Fibroblast of the aortic adventitia (primary cell): Measurements from ENCODE around the gene PRDM16. TPM values are rescaled to one million over a fixed set of nuclear protein-coding genes. Genes with fewer than 3 reads are reported as not detected.
"Not testable (repeated sequence)": the region's sequence is repeated elsewhere in the genome, so short reads cannot be mapped to it uniquely, and the experiment has no call there.

ENCODE experiments used
- DNase-seq: peaks from one replicate; pipeline ENCODE4 v3.0.0-alpha.2; 2010; ENCODE audit warnings: low read depth
- H3K4me3 ChIP-seq: 2 replicates; pipeline ENCODE4 v1.5.1; 2011; ENCODE audit warnings: low read depth, mild to moderate bottlenecking, control low read depth, low read length, moderate library complexity
- total RNA-seq: library from RNA; depleted of rRNA; stranded (reverse); fragments of >200 nt; gene quantifications from 2 replicates; pipeline ENCODE4 v1.2.3, GENCODE V29; 2012; ENCODE audit warnings: low replicate concordance
- TF ChIP-seq, protein P1 (sequence below): IDR thresholded peaks from 2 replicates; pipeline ENCODE4 v1.5.1; 2011; ENCODE audit warnings: mild to moderate bottlenecking, low read length, control low read depth, inconsistent platforms; ENCODE audit not compliant: insufficient read depth

Gene PRDM16
- total RNA-seq, 1 donor = 11.3 TPM

- TF ChIP-seq, protein P1, sequence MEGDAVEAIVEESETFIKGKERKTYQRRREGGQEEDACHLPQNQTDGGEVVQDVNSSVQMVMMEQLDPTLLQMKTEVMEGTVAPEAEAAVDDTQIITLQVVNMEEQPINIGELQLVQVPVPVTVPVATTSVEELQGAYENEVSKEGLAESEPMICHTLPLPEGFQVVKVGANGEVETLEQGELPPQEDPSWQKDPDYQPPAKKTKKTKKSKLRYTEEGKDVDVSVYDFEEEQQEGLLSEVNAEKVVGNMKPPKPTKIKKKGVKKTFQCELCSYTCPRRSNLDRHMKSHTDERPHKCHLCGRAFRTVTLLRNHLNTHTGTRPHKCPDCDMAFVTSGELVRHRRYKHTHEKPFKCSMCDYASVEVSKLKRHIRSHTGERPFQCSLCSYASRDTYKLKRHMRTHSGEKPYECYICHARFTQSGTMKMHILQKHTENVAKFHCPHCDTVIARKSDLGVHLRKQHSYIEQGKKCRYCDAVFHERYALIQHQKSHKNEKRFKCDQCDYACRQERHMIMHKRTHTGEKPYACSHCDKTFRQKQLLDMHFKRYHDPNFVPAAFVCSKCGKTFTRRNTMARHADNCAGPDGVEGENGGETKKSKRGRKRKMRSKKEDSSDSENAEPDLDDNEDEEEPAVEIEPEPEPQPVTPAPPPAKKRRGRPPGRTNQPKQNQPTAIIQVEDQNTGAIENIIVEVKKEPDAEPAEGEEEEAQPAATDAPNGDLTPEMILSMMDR = no peak
- no peak overlapping the region for H3K4me3 ChIP-seq
- DNase-seq = no peak
These were observed 215.7 kb downstream of the PRDM16 start for GRCh38 chr1:3284691-3285090.

GRCh38 chr1:3285106-3285740, 216.2 kb downstream of the PRDM16 start:
- H3K4me3 ChIP-seq = no peak overlapping the region
- TF ChIP-seq, protein P1 = no peak
- DNase-seq = no peak

DNA sequence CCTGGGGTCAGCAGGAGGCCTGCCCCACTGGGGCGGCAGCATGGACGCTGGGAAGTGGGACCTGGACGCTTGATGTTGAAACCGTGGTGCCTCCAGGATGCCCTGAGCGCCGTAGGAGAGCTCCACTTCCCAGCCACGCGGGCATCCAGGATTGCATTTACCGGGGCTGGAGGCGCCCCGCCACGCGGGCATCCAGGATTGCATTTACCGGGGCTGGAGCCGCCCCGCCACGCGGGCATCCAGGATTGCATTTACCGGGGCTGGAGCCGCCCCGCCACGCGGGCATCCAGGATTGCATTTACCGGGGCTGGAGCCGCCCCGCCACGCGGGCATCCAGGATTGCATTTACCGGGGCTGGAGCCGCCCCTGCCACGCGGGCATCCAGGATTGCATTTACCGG, 218.1 kb downstream of the PRDM16 start:
- not testable (repeated sequence) for H3K4me3 ChIP-seq, DNase-seq

- TF ChIP-seq, protein P1 = no peak
- DNase-seq = no peak
These were observed 218.7 kb downstream of the PRDM16 start for GRCh38 chr1:3287656-3288160.

GRCh38 chr1:3289502-3289901, 220.5 kb downstream of the PRDM16 start:
- DNase-seq = no peak
- TF ChIP-seq, protein P1 = no peak
- no peak overlapping the region for H3K4me3 ChIP-seq

More at GRCh38 chr1:3287656-3288160, 218.7 kb downstream of the PRDM16 start:
- no peak overlapping the region for H3K4me3 ChIP-seq

- H3K4me3 ChIP-seq = no peak overlapping the region
- DNase-seq = no peak
- TF ChIP-seq, protein P1 = no peak
These were observed 221.4 kb downstream of the PRDM16 start for GRCh38 chr1:3290438-3290837.

DNA sequence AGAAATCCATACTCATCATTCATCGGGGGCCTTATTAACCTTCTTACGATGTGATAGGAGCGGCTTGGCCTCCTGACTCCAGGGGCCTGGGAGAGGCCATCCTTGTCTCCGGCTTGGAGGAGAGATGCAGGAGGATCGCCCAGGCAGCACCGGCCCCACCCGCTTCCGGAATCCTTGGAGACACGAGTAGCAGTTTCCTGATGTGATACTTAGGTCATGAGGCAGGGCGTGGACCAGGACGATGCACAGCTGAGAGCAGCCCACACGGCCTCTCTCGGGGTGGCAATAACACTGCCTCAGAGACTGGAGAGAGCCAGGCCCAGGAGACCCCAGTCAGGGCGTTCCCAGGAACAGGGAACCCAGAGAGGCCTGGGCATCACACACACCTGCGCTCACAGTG, 221.9 kb downstream of the PRDM16 start:
- H3K4me3 ChIP-seq = no peak overlapping the region
- no peak for DNase-seq
- TF ChIP-seq, protein P1 = no peak
